Upper lobe of left lung (tissue), 4 donors: Measurements from ENCODE around the gene POTEF.
"Not testable (repeated sequence)": the region's sequence is repeated elsewhere in the genome, so short reads cannot be mapped to it uniquely, and the experiment has no call there.

ENCODE experiments used
- EP300 ChIP-seq, 4 donors: sonication (generic); formaldehyde crosslinking; IDR thresholded peaks; one replicate each; pipeline ENCODE4 v1.5.1; 2017; ENCODE audit warnings: antibody characterized with exemption in 4 of 4, control low read depth in 2 of 4
- POLR2A ChIP-seq, 4 donors: fragments of 450-650 bp; IDR thresholded peaks; one replicate each; pipeline ENCODE4 v1.5.1; 2016 to 2017; ENCODE audit warnings: antibody characterized with exemption in 4 of 4, mild to moderate bottlenecking in 2 of 4
- POLR2AphosphoS5 ChIP-seq, 2 donors: sonication (generic); formaldehyde crosslinking; IDR thresholded peaks; one replicate each; pipeline ENCODE4 v1.5.1; 2017; ENCODE audit warnings: antibody characterized with exemption in 2 of 2
- TF ChIP-seq, protein P1 (sequence below), 6 experiments: fragments of 450-650 bp in 4 of 6; fragments of 200-600 bp in 2 of 6; sonication (generic) in 2 of 6; IDR thresholded peaks; one replicate each; pipeline ENCODE4 v1.5.1; 2016 to 2019; ENCODE audit warnings: antibody characterized with exemption in 6 of 6

DNA sequence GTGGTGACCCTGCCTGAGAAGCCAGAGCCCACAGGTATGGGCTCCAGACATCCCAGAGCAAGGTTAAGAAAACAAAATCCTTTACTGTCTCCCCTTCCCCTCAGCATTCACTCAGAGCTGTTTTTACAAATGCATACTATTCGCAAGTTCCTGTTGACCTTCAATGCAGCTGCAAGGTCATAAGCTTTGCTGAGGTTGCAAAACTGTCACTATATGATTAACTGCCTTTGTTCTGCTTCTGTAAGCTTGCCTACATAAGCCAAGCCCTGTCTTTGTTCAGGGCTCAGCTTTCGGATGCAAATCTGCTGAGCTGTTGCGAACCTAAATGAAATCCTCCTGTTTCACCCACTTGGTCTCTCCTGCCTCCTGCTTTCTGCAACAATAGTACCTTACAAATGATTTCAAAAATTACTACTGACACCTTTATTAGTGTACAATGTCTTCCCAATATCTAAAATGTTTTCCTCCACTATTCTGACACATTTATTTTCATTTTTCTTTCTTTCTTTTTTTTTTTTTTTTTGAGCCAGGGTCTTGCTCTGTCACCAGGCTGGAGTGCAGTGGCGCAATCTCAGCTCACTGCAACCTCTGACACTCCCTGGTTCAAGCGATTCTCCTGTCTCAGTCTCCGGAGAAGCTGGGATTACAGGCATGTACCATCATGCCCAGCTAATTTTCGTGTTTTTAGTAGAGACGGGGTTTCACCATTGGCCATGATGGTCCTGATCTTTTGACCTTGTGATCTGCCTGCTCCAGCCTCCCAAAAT, 26.2 kb downstream of the POTEF start:
- not testable (repeated sequence) for TF ChIP-seq POLR2A, POLR2AphosphoS5, EP300 (IDR thresholded peaks at IDR 0.05)
- TF ChIP-seq, protein P1, sequence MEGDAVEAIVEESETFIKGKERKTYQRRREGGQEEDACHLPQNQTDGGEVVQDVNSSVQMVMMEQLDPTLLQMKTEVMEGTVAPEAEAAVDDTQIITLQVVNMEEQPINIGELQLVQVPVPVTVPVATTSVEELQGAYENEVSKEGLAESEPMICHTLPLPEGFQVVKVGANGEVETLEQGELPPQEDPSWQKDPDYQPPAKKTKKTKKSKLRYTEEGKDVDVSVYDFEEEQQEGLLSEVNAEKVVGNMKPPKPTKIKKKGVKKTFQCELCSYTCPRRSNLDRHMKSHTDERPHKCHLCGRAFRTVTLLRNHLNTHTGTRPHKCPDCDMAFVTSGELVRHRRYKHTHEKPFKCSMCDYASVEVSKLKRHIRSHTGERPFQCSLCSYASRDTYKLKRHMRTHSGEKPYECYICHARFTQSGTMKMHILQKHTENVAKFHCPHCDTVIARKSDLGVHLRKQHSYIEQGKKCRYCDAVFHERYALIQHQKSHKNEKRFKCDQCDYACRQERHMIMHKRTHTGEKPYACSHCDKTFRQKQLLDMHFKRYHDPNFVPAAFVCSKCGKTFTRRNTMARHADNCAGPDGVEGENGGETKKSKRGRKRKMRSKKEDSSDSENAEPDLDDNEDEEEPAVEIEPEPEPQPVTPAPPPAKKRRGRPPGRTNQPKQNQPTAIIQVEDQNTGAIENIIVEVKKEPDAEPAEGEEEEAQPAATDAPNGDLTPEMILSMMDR (IDR thresholded peaks at IDR 0.05): not testable (repeated sequence)
